ENCODE data around the gene APH1B. TPM values are rescaled to one million over a fixed set of nuclear protein-coding genes. Genes with fewer than 3 reads are reported as not detected.

APH1B gene
- polyA plus RNA-seq (2013, experiment 1 of 2): 7.5 TPM
- polyA plus RNA-seq (2013, experiment 2 of 2): 6.9 TPM

GRCh38 chr15:63277038-63277892 is at the start of gene APH1B:
Gene APH1B (plus strand): TSS chr15:63277605. CDS start chr15:63277624, 19 bp downstream.
- peak; percentile 87 for DNase-seq
- Histone ChIP-seq H2BK120ac (ENCODE audit: low read depth, low read length) (no peak within 1 kb of the TSS), H3K56ac (ENCODE audit: low read length) (peak within 1 kb of the TSS; percentile 91), H3K23ac (ENCODE audit: low read length) (peak within 1 kb of the TSS; percentile 2), H2BK15ac (replicated peaks; ENCODE audit: low read depth) (no peak within 1 kb of the TSS), H3K79me1 (ENCODE audit: low read length) (no peaks in the 10 kb centered on the region), H3K4me3 (ENCODE audit: low read length) (peak within 1 kb of the TSS; percentile 73), H2BK5ac (ENCODE audit: low read length) (no peak within 1 kb of the TSS), H3K4me1 (ENCODE audit: control insufficient read depth, low read depth, low read length) (peaks cover 2% of the 10 kb centered on the region), H3K18ac (ENCODE audit: low read length) (peak within 1 kb of the TSS; percentile 68), H3K4me2 (ENCODE audit: low read length) (peak within 1 kb of the TSS; percentile 82), H3K79me2 (ENCODE audit: control insufficient read depth, insufficient read depth, low read length) (no peaks in the 10 kb centered on the region), H4K8ac (ENCODE audit: low read depth, low read length) (peak within 1 kb of the TSS; percentile 57), H3K36me3 (ENCODE audit: control insufficient read depth, insufficient read depth, low read length) (no peaks in the 10 kb centered on the region), H3K4ac (ENCODE audit: low read depth, low read length) (peak within 1 kb of the TSS; percentile 58), H3K27ac (ENCODE audit: low read depth, low read length) (peak within 1 kb of the TSS; percentile 52), H3K27me3 (ENCODE audit: insufficient read depth, low read length, poor library complexity) (no peaks in the 10 kb centered on the region), H2AK5ac (ENCODE audit: low read length) (no peak within 1 kb of the TSS), H3K9ac (ENCODE audit: low read length) (peak within 1 kb of the TSS; percentile 90), H4K5ac (ENCODE audit: low read length) (no peak within 1 kb of the TSS)
- no CpG with 5 or more reads among the region's 102 CpGs for WGBS (ENCODE audit: extremely low coverage, insufficient coverage, low lambda C conversion rate)

DNA sequence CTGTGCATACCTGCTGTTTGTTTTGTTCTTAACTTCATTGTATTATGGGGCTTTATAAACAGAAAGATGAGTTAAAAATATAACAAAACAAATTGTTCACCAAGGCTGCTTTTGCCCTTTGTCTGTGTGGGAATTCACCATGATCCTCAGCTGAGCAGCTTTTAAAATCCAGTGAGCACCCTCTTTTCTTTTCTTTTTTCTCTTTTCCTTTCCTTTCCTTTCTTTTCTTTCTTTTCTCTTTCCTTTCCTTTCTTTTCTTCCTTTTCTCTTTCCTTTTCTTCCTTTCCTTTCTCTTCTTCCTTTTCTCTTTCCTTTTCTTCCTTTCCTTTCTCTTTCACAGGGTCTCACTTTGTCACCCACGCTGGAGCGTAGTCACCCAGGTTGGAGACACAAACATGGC is 49.7 kb upstream of the APH1B start:
- no peak overlapping the region for H3K23ac ChIP-seq (ENCODE audit: low read length)
- no CpG with 5 or more reads among the region's 2 CpGs for WGBS (ENCODE audit: extremely low coverage, insufficient coverage, low lambda C conversion rate)
- no peak overlapping the region for H3K4me2 ChIP-seq (ENCODE audit: low read length)

DNA sequence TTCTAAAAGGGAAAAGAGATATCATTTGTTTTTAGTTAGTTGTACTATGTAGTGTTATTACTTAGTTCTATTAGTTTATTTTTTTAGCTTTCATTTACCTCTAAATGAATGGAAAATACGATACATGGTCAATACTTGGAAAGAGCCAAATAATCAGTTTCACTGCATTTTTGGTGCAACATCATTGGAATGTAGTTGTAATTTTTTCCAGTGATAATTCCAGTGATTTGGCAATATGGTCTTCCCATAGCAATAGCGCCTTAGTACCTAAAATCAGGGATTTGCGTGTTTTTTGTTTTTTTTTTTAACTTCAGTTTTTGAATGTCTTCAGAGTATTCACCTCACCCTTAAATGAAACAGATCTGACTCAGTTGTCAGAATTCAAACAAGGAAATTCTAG is 46.2 kb upstream of the APH1B start:
- Histone ChIP-seq H3K36me3 (ENCODE audit: control insufficient read depth, insufficient read depth, low read length) (no peaks in the 10 kb centered on the region), H3K79me1 (ENCODE audit: low read length) (peaks cover 2% of the 10 kb centered on the region), H3K23ac (ENCODE audit: low read length) (no peak overlapping the region), H3K27ac (ENCODE audit: low read depth, low read length) (no peak overlapping the region), H3K79me2 (ENCODE audit: control insufficient read depth, insufficient read depth, low read length) (no peaks in the 10 kb centered on the region), H3K9ac (ENCODE audit: low read length) (no peak overlapping the region), H3K56ac (ENCODE audit: low read length) (no peak overlapping the region), H2AK5ac (ENCODE audit: low read length) (no peak overlapping the region), H3K4me1 (ENCODE audit: control insufficient read depth, low read depth, low read length) (peaks cover 2% of the 10 kb centered on the region), H3K4me3 (ENCODE audit: low read length) (no peak overlapping the region), H3K4me2 (ENCODE audit: low read length) (no peak overlapping the region), H4K5ac (ENCODE audit: low read length) (no peak overlapping the region), H2BK15ac (replicated peaks; ENCODE audit: low read depth) (no peak overlapping the region), H3K27me3 (ENCODE audit: insufficient read depth, low read length, poor library complexity) (no peaks in the 10 kb centered on the region), H4K8ac (ENCODE audit: low read depth, low read length) (no peak overlapping the region), H2BK5ac (ENCODE audit: low read length) (no peak overlapping the region), H3K4ac (ENCODE audit: low read depth, low read length) (no peak overlapping the region), H2BK120ac (ENCODE audit: low read depth, low read length) (no peak overlapping the region), H3K18ac (ENCODE audit: low read length) (no peak overlapping the region)
- WGBS (ENCODE audit: extremely low coverage, insufficient coverage, low lambda C conversion rate): no CpG with 5 or more reads among the region's 3 CpGs
- DNase-seq: no peak

More for the DNA sequence above, 49.7 kb upstream of the APH1B start:
- H4K8ac ChIP-seq (ENCODE audit: low read depth, low read length): no peak overlapping the region
- no peak overlapping the region for H3K56ac ChIP-seq (ENCODE audit: low read length)
- no peaks in the 10 kb centered on the region for H3K36me3 ChIP-seq (ENCODE audit: control insufficient read depth, insufficient read depth, low read length)
- no peak for DNase-seq
- H3K27me3 ChIP-seq (ENCODE audit: insufficient read depth, low read length, poor library complexity): no peaks in the 10 kb centered on the region
- H3K4me3 ChIP-seq (ENCODE audit: low read length): no peak overlapping the region
- no peak overlapping the region for H4K5ac ChIP-seq (ENCODE audit: low read length)
- no peaks in the 10 kb centered on the region for H3K79me2 ChIP-seq (ENCODE audit: control insufficient read depth, insufficient read depth, low read length)
- no peaks in the 10 kb centered on the region for H3K79me1 ChIP-seq (ENCODE audit: low read length)
- no peak overlapping the region for H2AK5ac ChIP-seq (ENCODE audit: low read length)
- no peak overlapping the region for H2BK15ac ChIP-seq (replicated peaks; ENCODE audit: low read depth)
- no peak overlapping the region for H2BK120ac ChIP-seq (ENCODE audit: low read depth, low read length)
- no peak overlapping the region for H3K4ac ChIP-seq (ENCODE audit: low read depth, low read length)
- H3K4me1 ChIP-seq (ENCODE audit: control insufficient read depth, low read depth, low read length): no peaks in the 10 kb centered on the region
- no peak overlapping the region for H3K18ac ChIP-seq (ENCODE audit: low read length)
- no peak overlapping the region for H2BK5ac ChIP-seq (ENCODE audit: low read length)
- H3K9ac ChIP-seq (ENCODE audit: low read length): no peak overlapping the region
- no peak overlapping the region for H3K27ac ChIP-seq (ENCODE audit: low read depth, low read length)

GRCh38 chr15:63231706-63232105 is 45.7 kb upstream of the APH1B start:
- Histone ChIP-seq H3K9ac (ENCODE audit: low read length) (no peak overlapping the region), H2BK5ac (ENCODE audit: low read length) (no peak overlapping the region), H3K79me1 (ENCODE audit: low read length) (peaks cover 2% of the 10 kb centered on the region), H3K36me3 (ENCODE audit: control insufficient read depth, insufficient read depth, low read length) (no peaks in the 10 kb centered on the region), H3K4me3 (ENCODE audit: low read length) (no peak overlapping the region), H3K79me2 (ENCODE audit: control insufficient read depth, insufficient read depth, low read length) (no peaks in the 10 kb centered on the region), H3K56ac (ENCODE audit: low read length) (no peak overlapping the region), H3K27me3 (ENCODE audit: insufficient read depth, low read length, poor library complexity) (no peaks in the 10 kb centered on the region), H3K4me1 (ENCODE audit: control insufficient read depth, low read depth, low read length) (peaks cover 2% of the 10 kb centered on the region), H2BK120ac (ENCODE audit: low read depth, low read length) (no peak overlapping the region), H2BK15ac (replicated peaks; ENCODE audit: low read depth) (no peak overlapping the region), H4K8ac (ENCODE audit: low read depth, low read length) (no peak overlapping the region), H2AK5ac (ENCODE audit: low read length) (no peak overlapping the region), H3K4me2 (ENCODE audit: low read length) (no peak overlapping the region), H3K23ac (ENCODE audit: low read length) (no peak overlapping the region), H3K27ac (ENCODE audit: low read depth, low read length) (no peak overlapping the region), H4K5ac (ENCODE audit: low read length) (no peak overlapping the region), H3K4ac (ENCODE audit: low read depth, low read length) (no peak overlapping the region), H3K18ac (ENCODE audit: low read length) (no peak overlapping the region)
- DNase-seq: no peak
- WGBS (ENCODE audit: extremely low coverage, insufficient coverage, low lambda C conversion rate): no CpG with 5 or more reads among the region's 1 CpG

GRCh38 chr15:63232405-63232804 is 45.0 kb upstream of the APH1B start:
- WGBS (ENCODE audit: extremely low coverage, insufficient coverage, low lambda C conversion rate): no CpG with 5 or more reads among the region's 4 CpGs
- Histone ChIP-seq H3K56ac (ENCODE audit: low read length) (no peak overlapping the region), H2AK5ac (ENCODE audit: low read length) (no peak overlapping the region), H4K8ac (ENCODE audit: low read depth, low read length) (no peak overlapping the region), H2BK120ac (ENCODE audit: low read depth, low read length) (no peak overlapping the region), H3K4me2 (ENCODE audit: low read length) (no peak overlapping the region), H2BK5ac (ENCODE audit: low read length) (no peak overlapping the region), H3K79me1 (ENCODE audit: low read length) (peaks cover 2% of the 10 kb centered on the region), H3K79me2 (ENCODE audit: control insufficient read depth, insufficient read depth, low read length) (no peaks in the 10 kb centered on the region), H3K18ac (ENCODE audit: low read length) (no peak overlapping the region), H3K36me3 (ENCODE audit: control insufficient read depth, insufficient read depth, low read length) (no peaks in the 10 kb centered on the region), H3K4me3 (ENCODE audit: low read length) (no peak overlapping the region), H4K5ac (ENCODE audit: low read length) (no peak overlapping the region), H3K4me1 (ENCODE audit: control insufficient read depth, low read depth, low read length) (peaks cover 2% of the 10 kb centered on the region), H3K9ac (ENCODE audit: low read length) (no peak overlapping the region), H3K27me3 (ENCODE audit: insufficient read depth, low read length, poor library complexity) (no peaks in the 10 kb centered on the region), H3K23ac (ENCODE audit: low read length) (no peak overlapping the region), H2BK15ac (replicated peaks; ENCODE audit: low read depth) (no peak overlapping the region), H3K4ac (ENCODE audit: low read depth, low read length) (no peak overlapping the region), H3K27ac (ENCODE audit: low read depth, low read length) (no peak overlapping the region)
- DNase-seq: no peak

Measured in mesendoderm (in vitro differentiated cells).